Subcutaneous adipose tissue (tissue), 4 donors: ENCODE measurements around the gene USH2A. TPM values are rescaled to one million over a fixed set of nuclear protein-coding genes. Genes with fewer than 3 reads are reported as not detected.

Experiments
- total RNA-seq, 4 donors: library from RNA; depleted of rRNA; stranded (reverse); fragments of >200 nt; gene quantifications; one replicate each; pipeline ENCODE4 v1.1.0, GENCODE V29; 2016
- TF ChIP-seq, protein P1 (sequence below): fragments of 450-650 bp; IDR thresholded peaks from one replicate; pipeline ENCODE4 v1.5.1; 2016; ENCODE audit warnings: low read depth, mild to moderate bottlenecking, control low read depth, antibody characterized with exemption, moderate library complexity

The USH2A gene
- total RNA-seq, 4 donors from 2014 or later = under 0.01 TPM; not detected in 3

GRCh38 chr1:215636258-215636965 lies 786.8 kb downstream of the USH2A start:
- TF ChIP-seq, protein P1, sequence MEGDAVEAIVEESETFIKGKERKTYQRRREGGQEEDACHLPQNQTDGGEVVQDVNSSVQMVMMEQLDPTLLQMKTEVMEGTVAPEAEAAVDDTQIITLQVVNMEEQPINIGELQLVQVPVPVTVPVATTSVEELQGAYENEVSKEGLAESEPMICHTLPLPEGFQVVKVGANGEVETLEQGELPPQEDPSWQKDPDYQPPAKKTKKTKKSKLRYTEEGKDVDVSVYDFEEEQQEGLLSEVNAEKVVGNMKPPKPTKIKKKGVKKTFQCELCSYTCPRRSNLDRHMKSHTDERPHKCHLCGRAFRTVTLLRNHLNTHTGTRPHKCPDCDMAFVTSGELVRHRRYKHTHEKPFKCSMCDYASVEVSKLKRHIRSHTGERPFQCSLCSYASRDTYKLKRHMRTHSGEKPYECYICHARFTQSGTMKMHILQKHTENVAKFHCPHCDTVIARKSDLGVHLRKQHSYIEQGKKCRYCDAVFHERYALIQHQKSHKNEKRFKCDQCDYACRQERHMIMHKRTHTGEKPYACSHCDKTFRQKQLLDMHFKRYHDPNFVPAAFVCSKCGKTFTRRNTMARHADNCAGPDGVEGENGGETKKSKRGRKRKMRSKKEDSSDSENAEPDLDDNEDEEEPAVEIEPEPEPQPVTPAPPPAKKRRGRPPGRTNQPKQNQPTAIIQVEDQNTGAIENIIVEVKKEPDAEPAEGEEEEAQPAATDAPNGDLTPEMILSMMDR = no peak

DNA sequence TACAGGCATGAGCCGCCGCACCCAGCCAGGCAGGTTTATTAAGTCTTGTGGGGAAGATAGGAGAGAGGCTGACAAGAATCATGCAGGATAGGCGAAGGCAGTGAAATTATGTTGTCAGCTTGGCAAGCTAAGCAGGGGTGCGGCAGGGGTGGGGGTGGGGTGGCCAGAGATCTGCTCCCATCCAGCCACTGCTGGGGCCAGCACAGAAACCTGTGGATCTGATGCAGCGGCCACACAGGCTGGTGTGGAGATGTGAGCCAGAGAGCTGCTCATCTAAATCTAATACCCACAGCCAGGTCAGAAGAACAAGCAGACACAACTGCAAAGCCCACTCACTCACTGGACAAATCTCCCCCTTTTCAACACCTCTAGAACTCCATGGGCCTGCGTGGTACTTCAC lies 787.4 kb downstream of the USH2A start:
- TF ChIP-seq, protein P1 = no peak

- TF ChIP-seq, protein P1 = no peak
These were observed 791.8 kb downstream of the USH2A start for GRCh38 chr1:215631489-215631888.

DNA sequence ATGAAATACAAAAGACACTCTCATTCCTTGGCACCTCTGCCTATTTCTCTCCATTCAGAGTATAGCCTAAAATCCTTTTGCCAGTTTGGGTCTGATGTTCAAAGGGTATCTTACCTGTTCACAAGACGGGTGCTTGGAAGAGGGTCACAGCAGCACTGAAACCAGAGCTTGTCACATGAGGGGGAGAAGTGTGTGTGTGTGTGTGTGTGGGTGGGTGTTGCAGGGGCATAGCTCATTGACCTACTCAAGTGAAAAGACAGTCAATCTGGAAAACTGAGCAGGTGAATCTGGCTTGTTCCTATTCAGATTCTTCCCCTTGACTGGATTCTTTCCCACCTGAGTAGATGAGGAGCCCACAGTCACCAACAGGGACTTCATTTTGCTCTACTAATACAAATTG lies 792.2 kb downstream of the USH2A start:
- TF ChIP-seq, protein P1 = no peak

DNA sequence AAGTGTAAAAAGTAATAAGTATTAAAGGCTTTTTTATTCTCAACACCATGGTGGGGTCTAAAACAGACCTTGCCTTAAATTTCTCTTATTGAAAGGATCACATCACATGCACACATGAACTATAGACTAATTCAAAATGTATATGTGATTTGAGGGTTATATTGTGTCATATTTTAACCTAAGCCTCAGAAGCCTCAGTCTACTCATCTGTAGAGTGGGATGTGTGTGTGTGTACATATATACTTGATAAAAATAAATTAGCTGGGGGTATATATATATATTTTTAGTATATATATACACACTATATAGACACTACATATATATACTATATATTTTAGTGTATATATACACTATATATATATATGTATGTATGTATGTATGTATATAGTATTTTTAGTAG lies 797.3 kb downstream of the USH2A start:
- TF ChIP-seq, protein P1 = no peak

GRCh38 chr1:215623162-215623561 lies 800.1 kb downstream of the USH2A start:
- TF ChIP-seq, protein P1 = no peak

GRCh38 chr1:215617979-215618378 lies 805.3 kb downstream of the USH2A start:
- TF ChIP-seq, protein P1 = no peak
